ENCODE results near the gene TTLL13.
"Not testable (repeated sequence)": the region's sequence is repeated elsewhere in the genome, so short reads cannot be mapped to it uniquely, and the experiment has no call there.

The TTLL13 gene

GRCh38 chr15:90270502-90271150 is 21.3 kb downstream of the TTLL13 start:
- no peak for DNase-seq
- H3K9me3 Mint-ChIP-seq, result no peaks in the 10 kb centered on the region
- ATAC-seq, result no peak
- H3K4me3 Mint-ChIP-seq, result no peak overlapping the region
- no peaks in the 10 kb centered on the region for H3K27me3 Mint-ChIP-seq
- H3K27ac Mint-ChIP-seq, result peak overlapping the region; percentile 60
- peaks cover 50% of the 10 kb centered on the region for H3K4me1 Mint-ChIP-seq
- H3K36me3 Mint-ChIP-seq (ENCODE audit: low read depth), result peaks cover 56% of the 10 kb centered on the region

- no peaks in the 10 kb centered on the region for H3K9me3 Mint-ChIP-seq
- peak overlapping the region; percentile 19 for H3K27ac Mint-ChIP-seq
- ATAC-seq, result no peak
- peaks cover 54% of the 10 kb centered on the region for H3K36me3 Mint-ChIP-seq (ENCODE audit: low read depth)
- H3K27me3 Mint-ChIP-seq, result no peaks in the 10 kb centered on the region
- peaks cover 47% of the 10 kb centered on the region for H3K4me1 Mint-ChIP-seq
- no peak for DNase-seq
- no peak overlapping the region for H3K4me3 Mint-ChIP-seq
These were observed 22.3 kb downstream of the TTLL13 start for GRCh38 chr15:90271459-90272166.

- not testable (repeated sequence) for H3K9me3 Mint-ChIP-seq, H3K27ac Mint-ChIP-seq, H3K4me1 Mint-ChIP-seq
These were observed 29.1 kb downstream of the TTLL13 start for GRCh38 chr15:90278467-90278866.

GRCh38 chr15:90280743-90281142 is 31.4 kb downstream of the TTLL13 start:
- not testable (repeated sequence) for H3K27ac Mint-ChIP-seq; DNase-seq; H3K27me3 Mint-ChIP-seq; H3K36me3 Mint-ChIP-seq (ENCODE audit: low read depth); ATAC-seq; H3K4me1 Mint-ChIP-seq; H3K4me3 Mint-ChIP-seq; H3K9me3 Mint-ChIP-seq

More at GRCh38 chr15:90278467-90278866, 29.1 kb downstream of the TTLL13 start:
- not testable (repeated sequence) for DNase-seq; ATAC-seq; H3K4me3 Mint-ChIP-seq; H3K36me3 Mint-ChIP-seq (ENCODE audit: low read depth); H3K27me3 Mint-ChIP-seq

- H3K4me1 Mint-ChIP-seq; H3K36me3 Mint-ChIP-seq (ENCODE audit: low read depth); H3K27ac Mint-ChIP-seq; ATAC-seq; DNase-seq; H3K27me3 Mint-ChIP-seq; H3K9me3 Mint-ChIP-seq; H3K4me3 Mint-ChIP-seq: not testable (repeated sequence)
These were observed 32.3 kb downstream of the TTLL13 start for GRCh38 chr15:90281637-90282036.

GRCh38 chr15:90286678-90287077 is 37.3 kb downstream of the TTLL13 start:
- no peaks in the 10 kb centered on the region for H3K9me3 Mint-ChIP-seq
- peak; percentile 79 for ATAC-seq
- H3K4me3 Mint-ChIP-seq, result no peak overlapping the region
- no peak overlapping the region for H3K27ac Mint-ChIP-seq
- H3K36me3 Mint-ChIP-seq (ENCODE audit: low read depth), result no peaks in the 10 kb centered on the region
- peak; percentile 21 for DNase-seq
- no peaks in the 10 kb centered on the region for H3K27me3 Mint-ChIP-seq
- no peaks in the 10 kb centered on the region for H3K4me1 Mint-ChIP-seq

- Mint-ChIP-seq H3K36me3 (ENCODE audit: low read depth) (no peaks in the 10 kb centered on the region), H3K27ac (no peak overlapping the region), H3K4me1 (no peaks in the 10 kb centered on the region), H3K4me3 (no peak overlapping the region), H3K9me3 (no peaks in the 10 kb centered on the region), H3K27me3 (no peaks in the 10 kb centered on the region)
- ATAC-seq, result no peak
- DNase-seq, result no peak
These were observed 37.7 kb downstream of the TTLL13 start for GRCh38 chr15:90287101-90287500.

GRCh38 chr15:90287946-90288345 is 38.6 kb downstream of the TTLL13 start:
- Mint-ChIP-seq H3K9me3 (no peaks in the 10 kb centered on the region), H3K27ac (no peak overlapping the region), H3K27me3 (no peaks in the 10 kb centered on the region), H3K4me3 (no peak overlapping the region), H3K4me1 (no peaks in the 10 kb centered on the region), H3K36me3 (ENCODE audit: low read depth) (no peaks in the 10 kb centered on the region)
- DNase-seq (no peak), ATAC-seq (no peak)

- no peaks in the 10 kb centered on the region for H3K36me3 Mint-ChIP-seq (ENCODE audit: low read depth)
- H3K4me1 Mint-ChIP-seq, result peaks cover 6% of the 10 kb centered on the region
- peaks cover 4% of the 10 kb centered on the region for H3K27me3 Mint-ChIP-seq
- no peak for ATAC-seq
- no peak overlapping the region for H3K27ac Mint-ChIP-seq
- H3K9me3 Mint-ChIP-seq, result no peaks in the 10 kb centered on the region
- H3K4me3 Mint-ChIP-seq, result no peak overlapping the region
- no peak for DNase-seq
These were observed 42.5 kb downstream of the TTLL13 start for GRCh38 chr15:90291679-90292356.

- peak; percentile 81 for DNase-seq
- not testable (repeated sequence) for H3K4me3 Mint-ChIP-seq; H3K27ac Mint-ChIP-seq; H3K27me3 Mint-ChIP-seq; ATAC-seq; H3K36me3 Mint-ChIP-seq (ENCODE audit: low read depth); H3K4me1 Mint-ChIP-seq; H3K9me3 Mint-ChIP-seq
These were observed 43.9 kb downstream of the TTLL13 start for GRCh38 chr15:90293040-90293810.

- peaks cover 6% of the 10 kb centered on the region for H3K4me1 Mint-ChIP-seq
- H3K9me3 Mint-ChIP-seq, result no peaks in the 10 kb centered on the region
- H3K27ac Mint-ChIP-seq, result no peak overlapping the region
- ATAC-seq, result no peak
- DNase-seq, result no peak
- H3K4me3 Mint-ChIP-seq, result no peak overlapping the region
- peaks cover 4% of the 10 kb centered on the region for H3K27me3 Mint-ChIP-seq
- H3K36me3 Mint-ChIP-seq (ENCODE audit: low read depth), result no peaks in the 10 kb centered on the region
These were observed 44.8 kb downstream of the TTLL13 start for GRCh38 chr15:90294159-90294558.

GRCh38 chr15:90294601-90295269 is 45.4 kb downstream of the TTLL13 start:
- Mint-ChIP-seq H3K4me1 (peaks cover 6% of the 10 kb centered on the region), H3K4me3 (no peak overlapping the region), H3K36me3 (ENCODE audit: low read depth) (no peaks in the 10 kb centered on the region), H3K9me3 (no peaks in the 10 kb centered on the region), H3K27ac (no peak overlapping the region), H3K27me3 (peaks cover 4% of the 10 kb centered on the region)
- DNase-seq, result no peak
- no peak for ATAC-seq

- Mint-ChIP-seq H3K9me3 (no peaks in the 10 kb centered on the region), H3K4me3 (no peak overlapping the region), H3K36me3 (ENCODE audit: low read depth) (no peaks in the 10 kb centered on the region), H3K27me3 (peaks cover 4% of the 10 kb centered on the region), H3K27ac (no peak overlapping the region), H3K4me1 (peaks cover 6% of the 10 kb centered on the region)
- DNase-seq (no peak), ATAC-seq (no peak)
These were observed 45.9 kb downstream of the TTLL13 start for GRCh38 chr15:90295270-90295648.

GRCh38 chr15:90296316-90296884 is 47.0 kb downstream of the TTLL13 start:
- H3K36me3 Mint-ChIP-seq (ENCODE audit: low read depth); H3K27me3 Mint-ChIP-seq; H3K27ac Mint-ChIP-seq; H3K4me3 Mint-ChIP-seq; DNase-seq; ATAC-seq; H3K9me3 Mint-ChIP-seq: not testable (repeated sequence)
- peaks cover 10% of the 10 kb centered on the region for H3K4me1 Mint-ChIP-seq

Data from activated naive CD8-positive, alpha-beta T cell treated with anti-CD3 and anti-CD28 coated beads, Interleukin-2, amount 50 U/mL, for 24 hours (primary cell).